ENCODE measurements around the gene NAT10.

DNA sequence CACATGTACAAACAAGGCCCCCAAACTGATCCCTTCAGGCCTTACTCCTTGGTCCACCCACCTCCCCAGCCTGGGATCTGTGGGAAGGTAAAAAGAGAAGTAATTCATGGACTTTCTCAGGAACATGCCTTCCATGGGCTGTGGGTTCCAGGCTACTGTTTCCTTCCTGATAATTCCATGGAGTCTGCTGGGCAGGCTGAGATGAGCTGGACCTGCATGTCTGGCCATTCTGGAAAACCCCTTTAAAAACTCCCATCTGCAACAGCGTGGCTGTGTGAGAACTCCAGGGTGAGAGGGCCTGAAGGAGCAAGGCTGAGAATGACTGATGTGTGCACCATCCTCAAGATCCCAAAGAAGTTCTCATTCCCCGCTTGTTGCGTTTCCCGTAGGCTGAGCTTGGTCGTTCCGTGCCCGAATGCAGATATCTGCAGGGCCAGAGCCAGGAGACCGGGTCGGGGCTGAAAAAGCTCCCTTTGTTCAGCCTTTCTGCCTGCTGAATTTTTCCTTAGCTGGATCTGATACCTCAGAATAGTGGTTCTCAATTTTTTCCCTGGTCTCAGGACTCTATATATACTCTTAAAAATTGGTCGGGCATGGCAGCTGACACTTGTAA lies 72.9 kb downstream of the NAT10 start:
- TF ChIP-seq POLR2A (IDR thresholded peaks at IDR 0.05; ENCODE audit: low read depth, low read length), result no peak
- TF ChIP-seq TAF1 (IDR thresholded peaks at IDR 0.05; ENCODE audit: borderline replicate concordance, low read depth, low read length), result no peak

All from GM12892 (cell line).